RWPE1 (cell line): ENCODE data around the gene XRN2.

Source experiments
- CTCF ChIA-PET: fragments of 350-600 bp; sonication (Branson Sonifier 250); formaldehyde crosslinking; extraction: SDS; loops from one replicate; lab custom pipeline; 2021; lab: Yijun Ruan, JAX
- POLR2A ChIA-PET: fragments of 400-600 bp; formaldehyde crosslinking; extraction: SDS; loops from one replicate; lab custom pipeline; 2020; ENCODE audit warnings: antibody characterized with exemption; ENCODE audit not compliant: low non-redundant PET; lab: Yijun Ruan, JAX
- DNase-seq: peaks from one replicate; pipeline ENCODE4 v3.0.0; 2012; ENCODE audit warnings: low spot score
- H3K27ac ChIP-seq: fragments of 450-650 bp; 2 replicates; pipeline ENCODE4 v1.5.1; 2017
- TF ChIP-seq, protein P1 (sequence below): fragments of 450-650 bp; conservative IDR thresholded peaks from 2 replicates; pipeline ENCODE4 v1.5.1; 2017; ENCODE audit warnings: low read depth, mild to moderate bottlenecking

Gene XRN2

GRCh38 chr20:21395666-21396598 is 92.8 kb downstream of the XRN2 start:
- no peak overlapping the region for H3K27ac ChIP-seq
- no peak for DNase-seq
- ChIA-PET CTCF (interaction anchor here (0.6 to 1.9 kb wide), 2 partner anchors 62 to 109 kb away, joined by 3 to 4 read pairs; no protein-coding TSS in a partner anchor), POLR2A (no interaction called here)
- TF ChIP-seq, protein P1, sequence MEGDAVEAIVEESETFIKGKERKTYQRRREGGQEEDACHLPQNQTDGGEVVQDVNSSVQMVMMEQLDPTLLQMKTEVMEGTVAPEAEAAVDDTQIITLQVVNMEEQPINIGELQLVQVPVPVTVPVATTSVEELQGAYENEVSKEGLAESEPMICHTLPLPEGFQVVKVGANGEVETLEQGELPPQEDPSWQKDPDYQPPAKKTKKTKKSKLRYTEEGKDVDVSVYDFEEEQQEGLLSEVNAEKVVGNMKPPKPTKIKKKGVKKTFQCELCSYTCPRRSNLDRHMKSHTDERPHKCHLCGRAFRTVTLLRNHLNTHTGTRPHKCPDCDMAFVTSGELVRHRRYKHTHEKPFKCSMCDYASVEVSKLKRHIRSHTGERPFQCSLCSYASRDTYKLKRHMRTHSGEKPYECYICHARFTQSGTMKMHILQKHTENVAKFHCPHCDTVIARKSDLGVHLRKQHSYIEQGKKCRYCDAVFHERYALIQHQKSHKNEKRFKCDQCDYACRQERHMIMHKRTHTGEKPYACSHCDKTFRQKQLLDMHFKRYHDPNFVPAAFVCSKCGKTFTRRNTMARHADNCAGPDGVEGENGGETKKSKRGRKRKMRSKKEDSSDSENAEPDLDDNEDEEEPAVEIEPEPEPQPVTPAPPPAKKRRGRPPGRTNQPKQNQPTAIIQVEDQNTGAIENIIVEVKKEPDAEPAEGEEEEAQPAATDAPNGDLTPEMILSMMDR, result no peak

DNA sequence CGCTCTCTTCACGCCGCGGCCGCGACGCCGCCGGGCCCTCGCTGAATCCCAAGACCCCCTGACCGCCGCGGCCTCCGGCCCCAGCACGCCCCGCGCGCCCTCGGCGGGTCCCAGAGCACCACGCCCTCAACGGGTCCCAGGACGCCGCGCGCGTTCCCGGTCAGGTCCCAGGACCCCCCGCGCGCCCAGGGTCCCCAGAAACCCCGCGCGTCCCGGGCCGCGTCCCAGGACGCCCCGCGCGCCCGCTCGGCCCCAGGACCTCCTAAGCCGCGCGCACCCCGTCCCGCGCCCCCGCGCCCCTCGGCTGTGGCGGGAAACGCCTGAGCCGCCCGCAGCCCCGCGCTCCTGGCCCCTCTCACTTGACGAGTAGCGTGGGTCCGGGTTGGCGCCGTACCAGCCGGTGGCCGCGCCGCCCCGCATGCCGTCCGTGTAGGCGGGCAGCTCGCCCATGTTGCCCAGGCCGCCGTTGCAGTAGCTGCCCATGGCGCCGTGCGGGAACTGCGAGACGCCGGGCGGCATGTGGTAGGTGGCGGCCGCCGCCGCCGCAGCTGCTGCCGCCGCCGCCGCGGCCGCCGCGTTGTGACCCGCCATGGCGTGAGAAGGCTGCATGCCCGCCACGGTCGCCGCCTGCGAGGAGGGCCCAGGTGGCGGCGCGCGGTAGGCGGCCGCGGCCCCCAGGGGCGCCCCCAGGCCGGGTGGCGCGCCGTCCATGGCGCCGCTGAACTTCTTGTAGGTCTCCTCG is 93.6 kb downstream of the XRN2 start:
- no peak for DNase-seq
- POLR2A ChIA-PET, result no interaction called here
- CTCF ChIA-PET, result interaction anchor here (1.9 kb wide), 1 partner anchor 109 kb away, joined by 4 read pairs; no protein-coding TSS in a partner anchor
- no peak overlapping the region for H3K27ac ChIP-seq
- TF ChIP-seq, protein P1, result no peak

DNA sequence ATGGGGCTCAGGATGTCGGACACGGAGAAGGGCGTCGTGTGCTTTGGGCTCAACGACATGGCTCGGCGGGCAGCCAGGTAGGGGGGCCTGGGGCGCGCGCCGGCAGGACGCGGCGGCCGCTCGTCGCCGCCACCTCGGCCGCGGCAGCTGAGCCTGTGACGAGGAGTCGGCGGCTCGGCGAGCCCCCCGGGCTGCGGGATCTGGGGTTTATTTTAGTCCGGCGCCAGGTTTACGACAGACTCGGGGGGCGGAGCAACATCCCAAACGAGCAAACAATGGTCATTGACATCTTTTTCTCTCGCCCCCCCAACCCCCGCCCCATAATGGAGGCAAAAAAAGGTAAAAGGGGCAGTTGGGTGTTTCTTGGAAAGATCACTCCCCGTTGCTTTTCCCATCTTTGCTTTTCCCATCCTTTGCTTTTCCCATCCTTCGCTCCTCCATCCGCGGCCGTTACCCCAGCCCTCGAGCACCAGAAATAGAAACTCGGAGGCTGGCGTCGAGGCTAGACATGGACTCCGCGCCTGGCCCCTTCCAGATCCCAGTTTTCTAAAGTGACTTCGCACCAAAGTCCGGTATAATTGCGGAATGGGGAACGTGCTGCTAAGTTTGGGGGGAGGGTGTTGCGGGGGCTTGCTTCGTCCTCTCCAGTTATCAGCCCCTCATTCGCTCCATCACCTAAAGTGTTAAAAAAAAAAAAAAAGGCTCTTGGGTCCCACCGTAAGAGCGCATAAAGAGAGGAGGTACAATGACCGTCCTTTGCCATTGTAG is 94.4 kb downstream of the XRN2 start, which contains the start of gene NKX2-4:
Gene NKX2-4 (minus strand): TSS at position 186 of the 768 bp plus-strand sequence. CDS start 127 bp downstream, at position 59.
- TF ChIP-seq, protein P1, result no peak
- ChIA-PET CTCF (no interaction called here), POLR2A (no interaction called here)
- no peak for DNase-seq
- no peak within 1 kb of the TSS for H3K27ac ChIP-seq

GRCh38 chr20:21398109-21399004 is 95.2 kb downstream of the XRN2 start:
- no peak overlapping the region for H3K27ac ChIP-seq
- ChIA-PET CTCF (no interaction called here), POLR2A (no interaction called here)
- DNase-seq, result no peak
- TF ChIP-seq, protein P1, result no peak

- POLR2A ChIA-PET, result no interaction called here
- H3K27ac ChIP-seq, result no peak overlapping the region
- TF ChIP-seq, protein P1, result no peak
- DNase-seq, result no peak
- CTCF ChIA-PET, result no interaction called here
These were observed 95.9 kb downstream of the XRN2 start for GRCh38 chr20:21399005-21399475.
